Subcutaneous abdominal adipose tissue (tissue), 5 donors: Measurements from ENCODE around the gene MAGED2.

ENCODE experiments used
- H3K27ac ChIP-seq: one replicate; pipeline ENCODE4 v1.7.0; 2013; ENCODE audit warnings: low read depth, mild to moderate bottlenecking, inconsistent platforms, low read length, moderate library complexity
- H3K27me3 ChIP-seq, 5 donors: one replicate each; pipeline ENCODE4 v1.7.0; 2013; ENCODE audit warnings: low read length in 5 of 5, inconsistent platforms in 1 of 5; ENCODE audit not compliant: control insufficient read depth in 5 of 5, insufficient read depth in 4 of 5
- H3K36me3 ChIP-seq, 5 donors: one replicate each; pipeline ENCODE4 v1.7.0; 2013; ENCODE audit warnings: low read length in 5 of 5; ENCODE audit not compliant: control insufficient read depth in 5 of 5, insufficient read depth in 5 of 5
- H3K4me1 ChIP-seq, 5 donors: one replicate each; pipeline ENCODE4 v1.7.0; 2013; ENCODE audit warnings: low read length in 5 of 5, mild to moderate bottlenecking in 3 of 5, moderate library complexity in 1 of 5; ENCODE audit not compliant: control insufficient read depth in 5 of 5, insufficient read depth in 5 of 5
- H3K4me3 ChIP-seq, 5 donors: one replicate each; pipeline ENCODE4 v1.7.0; 2013; ENCODE audit warnings: low read length in 5 of 5, low read depth in 1 of 5
- H3K9ac ChIP-seq, 5 donors: one replicate each; pipeline ENCODE4 v1.7.0; 2013; ENCODE audit warnings: low read length in 5 of 5, mild to moderate bottlenecking in 4 of 5, moderate library complexity in 3 of 5
- H3K9me3 ChIP-seq, 5 donors: one replicate each; pipeline ENCODE4 v1.7.0; 2013; ENCODE audit warnings: low read length in 5 of 5; ENCODE audit not compliant: control insufficient read depth in 5 of 5
- donor health status: healthy.
- donor health status: healthy.
- donor health status: healthy.
- donor health status: healthy.
- donor health status: healthy.

MAGED2 gene

GRCh38 chrX:54794028-54794427, 13.5 kb upstream of the MAGED2 start:
- Histone ChIP-seq H3K27ac (no peak overlapping the region), H3K36me3 (no peaks in the 10 kb centered on the region), H3K27me3 (peaks cover 0 to 16% (median 0%) of the 10 kb centered on the region in 5 donors), H3K4me1 (no peaks in the 10 kb centered on the region), H3K4me3 (no peak overlapping the region), H3K9me3 (no peaks in the 10 kb centered on the region), H3K9ac (no peak overlapping the region)

- Histone ChIP-seq H3K4me3 (no peak overlapping the region), H3K27ac (no peak overlapping the region), H3K27me3 (peaks cover 0 to 16% (median 0%) of the 10 kb centered on the region in 5 donors)
These were observed 12.8 kb upstream of the MAGED2 start for GRCh38 chrX:54794795-54795194.

GRCh38 chrX:54798137-54798536, 9.4 kb upstream of the MAGED2 start, which contains the start of gene ITIH6:
TSS of gene ITIH6 (minus strand) at chrX:54798255. CDS start at chrX:54798210, 45 bp downstream.
- Histone ChIP-seq H3K36me3 (no peaks in the 10 kb centered on the region), H3K4me1 (no peaks in the 10 kb centered on the region), H3K27ac (no peak within 1 kb of the TSS), H3K9ac (no peak within 1 kb of the TSS), H3K4me3 (no peak within 1 kb of the TSS), H3K9me3 (peaks cover 0 to 3% (median 0%) of the 10 kb centered on the region in 5 donors), H3K27me3 (peaks cover 0 to 9% (median 0%) of the 10 kb centered on the region in 5 donors)

More at GRCh38 chrX:54794795-54795194, 12.8 kb upstream of the MAGED2 start:
- Histone ChIP-seq H3K36me3 (no peaks in the 10 kb centered on the region), H3K9ac (no peak overlapping the region), H3K4me1 (no peaks in the 10 kb centered on the region), H3K9me3 (peaks cover 0 to 3% (median 0%) of the 10 kb centered on the region in 5 donors)

DNA sequence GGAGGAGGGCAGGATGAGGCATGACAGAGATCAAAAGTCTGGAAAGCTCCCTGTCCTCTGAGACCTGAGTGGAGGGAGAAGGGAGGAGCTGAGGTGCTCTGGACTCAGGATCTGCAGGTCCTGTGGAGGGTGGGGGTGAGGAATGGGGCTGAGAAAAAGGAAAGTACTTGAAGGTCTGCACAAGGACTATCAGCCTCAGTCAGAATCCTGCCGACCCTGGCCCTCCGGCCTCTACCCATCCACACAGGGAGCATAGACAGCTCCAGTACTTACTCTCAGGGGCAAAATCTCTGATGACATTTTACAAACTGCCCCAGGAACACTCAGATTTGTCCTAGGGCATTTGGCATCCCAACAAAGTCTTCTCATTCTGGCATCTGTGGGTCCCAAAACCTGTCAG, 8.5 kb upstream of the MAGED2 start:
- Histone ChIP-seq H3K9me3 (peaks cover 0 to 3% (median 0%) of the 10 kb centered on the region in 5 donors), H3K36me3 (no peaks in the 10 kb centered on the region), H3K27me3 (peaks cover 0 to 3% (median 0%) of the 10 kb centered on the region in 5 donors), H3K4me3 (no peak overlapping the region), H3K27ac (no peak overlapping the region), H3K9ac (no peak overlapping the region), H3K4me1 (no peaks in the 10 kb centered on the region)

GRCh38 chrX:54808109-54808604, 612 bp downstream of the MAGED2 start:
- Histone ChIP-seq H3K27ac (peak overlapping the region; percentile 54), H3K9me3 (no peaks in the 10 kb centered on the region), H3K4me3 (peak overlapping the region; percentile 67 to 86 (median 78)), H3K36me3 (peaks cover 0 to 34% (median 28%) of the 10 kb centered on the region in 5 donors), H3K27me3 (peaks cover 0 to 7% (median 0%) of the 10 kb centered on the region in 5 donors), H3K9ac (peak overlapping the region in 4 of 5 donors; percentile 7 to 69 (median 53)), H3K4me1 (peaks cover 0 to 20% (median 12%) of the 10 kb centered on the region in 5 donors)

DNA sequence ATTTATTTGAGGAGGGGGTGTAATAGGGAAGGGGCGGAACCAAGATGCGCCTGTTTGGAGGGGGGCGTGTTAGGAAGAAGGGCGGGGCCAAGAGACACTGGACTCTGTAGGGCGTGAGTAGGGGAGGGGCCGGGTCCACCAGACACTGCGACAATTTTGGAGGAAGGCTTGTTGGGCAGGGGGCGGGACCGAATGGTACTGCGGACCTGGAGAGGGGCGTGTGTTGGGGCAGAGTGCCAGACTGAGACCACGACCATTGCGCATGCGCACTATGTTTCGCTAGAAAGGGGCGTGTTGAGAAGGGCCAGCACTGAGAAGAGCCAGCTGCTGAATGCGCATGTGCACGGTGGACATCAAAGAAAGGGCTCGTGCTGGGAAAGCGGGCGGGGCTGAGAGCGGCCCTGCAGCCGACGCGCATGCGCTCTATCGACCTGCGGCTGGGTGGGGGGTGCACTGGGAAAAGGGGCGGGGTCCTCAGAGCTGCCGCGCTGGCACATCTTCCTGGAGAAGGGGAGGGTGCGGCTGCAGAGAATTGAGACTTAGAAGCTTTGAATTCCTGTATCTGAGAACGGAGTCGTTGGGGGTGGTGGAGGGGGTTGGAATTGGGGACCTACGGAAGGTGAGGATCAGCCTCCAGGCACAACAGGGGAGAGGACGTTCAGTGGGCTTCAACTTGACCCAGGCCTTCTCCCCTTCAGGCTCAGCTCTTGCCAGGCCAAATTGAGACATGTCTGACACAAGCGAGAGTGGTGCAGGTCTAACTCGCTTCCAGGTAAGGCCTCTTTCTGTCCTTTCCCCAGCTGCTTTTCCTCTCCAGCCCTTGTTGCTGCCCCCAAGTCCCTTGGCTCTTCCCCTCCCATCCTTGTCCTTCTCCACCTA, 1.3 kb downstream of the MAGED2 start:
- Histone ChIP-seq H3K9me3 (no peaks in the 10 kb centered on the region), H3K27ac (peak overlapping the region; percentile 54), H3K9ac (peak overlapping the region in 3 of 5 donors; percentile 7 to 69 (median 56)), H3K4me1 (peaks cover 0 to 20% (median 12%) of the 10 kb centered on the region in 5 donors), H3K36me3 (peaks cover 6 to 40% (median 35%) of the 10 kb centered on the region in 5 donors), H3K4me3 (peak overlapping the region; percentile 67 to 86 (median 78)), H3K27me3 (peaks cover 0 to 7% (median 0%) of the 10 kb centered on the region in 5 donors)

GRCh38 chrX:54810532-54810931, 3.0 kb downstream of the MAGED2 start:
- H3K36me3 ChIP-seq: peaks cover 6 to 57% (median 51%) of the 10 kb centered on the region in 5 donors
- H3K4me3 ChIP-seq: no peak overlapping the region

DNA sequence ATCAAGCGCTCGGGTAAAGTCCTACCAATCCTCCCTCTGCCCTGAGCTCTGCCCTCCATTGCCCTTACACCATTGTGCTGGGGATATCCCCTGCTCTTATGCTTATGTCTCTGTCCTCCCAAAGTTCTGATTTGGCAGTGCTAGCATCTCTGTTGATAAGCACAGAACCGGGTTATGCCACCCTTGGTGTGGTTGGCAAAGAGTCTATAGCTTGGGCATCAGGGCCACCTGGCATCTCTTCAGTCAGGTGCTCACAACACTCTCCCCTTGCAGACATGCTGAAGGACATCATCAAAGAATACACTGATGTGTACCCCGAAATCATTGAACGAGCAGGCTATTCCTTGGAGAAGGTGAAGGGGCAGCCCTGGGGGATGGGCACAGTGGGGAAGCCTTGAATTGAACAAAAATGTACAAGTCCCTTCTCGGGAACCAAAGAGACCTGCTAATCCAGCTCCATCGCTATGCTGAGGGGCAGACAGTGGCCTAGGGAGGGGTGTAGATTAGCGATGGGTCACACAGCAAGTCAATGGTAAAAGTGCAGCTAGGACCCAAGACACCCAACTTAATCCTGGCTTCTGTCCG, 3.8 kb downstream of the MAGED2 start:
- Histone ChIP-seq H3K4me1 (peaks cover 0 to 20% (median 12%) of the 10 kb centered on the region in 5 donors), H3K27ac (no peak overlapping the region), H3K36me3 (peaks cover 8 to 60% (median 59%) of the 10 kb centered on the region in 5 donors), H3K27me3 (peaks cover 0 to 4% (median 0%) of the 10 kb centered on the region in 5 donors), H3K4me3 (no peak overlapping the region), H3K9me3 (no peaks in the 10 kb centered on the region), H3K9ac (no peak overlapping the region)

More at GRCh38 chrX:54810532-54810931, 3.0 kb downstream of the MAGED2 start:
- H3K27me3 ChIP-seq: peaks cover 0 to 5% (median 0%) of the 10 kb centered on the region in 5 donors
- no peak overlapping the region for H3K9ac ChIP-seq
- H3K4me1 ChIP-seq: peaks cover 0 to 20% (median 12%) of the 10 kb centered on the region in 5 donors
- H3K27ac ChIP-seq: no peak overlapping the region
- no peaks in the 10 kb centered on the region for H3K9me3 ChIP-seq

DNA sequence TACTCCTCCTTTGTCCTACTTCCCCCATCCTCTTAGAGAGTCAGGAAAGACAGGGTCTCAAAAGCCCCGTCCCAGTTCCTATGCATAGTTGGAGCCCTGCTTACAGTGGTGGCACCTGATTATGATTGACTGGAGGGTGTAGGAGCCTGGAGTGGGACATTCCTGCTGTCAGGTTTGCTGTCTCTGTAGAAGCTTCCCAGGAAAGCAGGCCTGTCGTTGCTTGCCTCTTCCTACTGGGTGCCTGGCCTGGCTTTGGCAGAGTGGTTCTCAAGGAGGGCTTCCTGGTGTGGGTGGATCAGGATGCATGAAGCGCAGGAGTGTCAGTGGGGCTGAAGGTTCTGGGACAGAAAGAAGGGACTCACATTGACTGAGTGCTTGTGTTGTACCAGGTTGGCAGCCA, 4.8 kb downstream of the MAGED2 start:
- Histone ChIP-seq H3K36me3 (peaks cover 8 to 60% (median 59%) of the 10 kb centered on the region in 5 donors), H3K4me3 (no peak overlapping the region), H3K4me1 (peaks cover 0 to 20% (median 12%) of the 10 kb centered on the region in 5 donors), H3K27me3 (peaks cover 0 to 4% (median 0%) of the 10 kb centered on the region in 5 donors), H3K9ac (no peak overlapping the region), H3K9me3 (no peaks in the 10 kb centered on the region), H3K27ac (no peak overlapping the region)
